GM12872 (cell line): ENCODE results near the gene HRAS.

ENCODE experiments used
- TF ChIP-seq, protein P1 (sequence below): IDR thresholded peaks from 3 replicates; pipeline ENCODE4 v1.5.1; 2011; ENCODE audit warnings: low read depth, mild to moderate bottlenecking, low read length, moderate library complexity; ENCODE audit not compliant: insufficient read depth

The HRAS gene

DNA sequence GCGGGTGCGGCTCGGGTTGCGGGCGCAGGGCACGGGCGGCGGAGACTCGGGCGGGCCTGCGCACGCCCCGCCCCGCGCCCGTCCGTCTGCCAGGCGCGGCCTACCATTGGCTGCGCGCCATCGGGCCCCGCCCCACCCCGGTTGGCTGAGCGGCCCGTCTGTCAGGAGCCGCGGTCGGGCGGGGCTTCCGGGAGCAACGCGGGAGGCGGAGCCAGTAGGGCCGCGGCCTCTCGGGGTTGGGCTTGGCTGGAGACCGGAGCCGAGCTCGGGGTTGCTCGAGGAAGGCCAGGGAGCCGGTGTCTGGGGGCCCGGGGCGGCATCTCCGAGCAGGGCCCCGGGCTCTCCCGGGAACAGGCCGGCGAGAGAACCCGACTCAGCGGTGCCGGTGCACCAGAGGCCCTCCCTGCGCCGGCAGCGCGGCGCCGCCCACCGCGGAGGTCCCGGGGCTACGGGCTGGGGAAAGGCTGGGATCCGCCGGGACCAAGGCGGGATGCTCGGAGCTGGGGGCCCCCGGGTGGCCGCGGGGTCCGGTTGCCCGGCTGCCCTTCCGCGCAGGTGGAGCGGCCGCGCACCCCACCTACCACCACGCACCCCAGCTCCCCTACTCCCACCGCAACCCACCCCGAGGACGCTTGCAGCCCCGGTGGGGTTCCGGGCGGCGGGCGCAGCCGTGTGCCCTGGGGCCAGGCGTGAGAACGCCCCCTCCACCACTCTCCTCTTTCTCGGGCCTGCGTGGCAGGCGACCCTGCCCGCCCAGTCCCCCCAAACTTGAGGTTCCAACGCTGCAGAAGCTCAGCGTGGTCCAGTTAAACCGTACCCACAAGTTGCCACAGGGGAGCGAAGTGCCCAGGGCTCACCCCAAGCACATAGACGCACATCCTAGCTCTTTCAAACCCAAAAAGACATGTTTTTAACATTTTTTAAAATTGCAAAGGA is at the start of gene HRAS:
TSS of gene HRAS (minus strand) at position 58 of the 936 bp plus-strand sequence.
- TF ChIP-seq, protein P1, sequence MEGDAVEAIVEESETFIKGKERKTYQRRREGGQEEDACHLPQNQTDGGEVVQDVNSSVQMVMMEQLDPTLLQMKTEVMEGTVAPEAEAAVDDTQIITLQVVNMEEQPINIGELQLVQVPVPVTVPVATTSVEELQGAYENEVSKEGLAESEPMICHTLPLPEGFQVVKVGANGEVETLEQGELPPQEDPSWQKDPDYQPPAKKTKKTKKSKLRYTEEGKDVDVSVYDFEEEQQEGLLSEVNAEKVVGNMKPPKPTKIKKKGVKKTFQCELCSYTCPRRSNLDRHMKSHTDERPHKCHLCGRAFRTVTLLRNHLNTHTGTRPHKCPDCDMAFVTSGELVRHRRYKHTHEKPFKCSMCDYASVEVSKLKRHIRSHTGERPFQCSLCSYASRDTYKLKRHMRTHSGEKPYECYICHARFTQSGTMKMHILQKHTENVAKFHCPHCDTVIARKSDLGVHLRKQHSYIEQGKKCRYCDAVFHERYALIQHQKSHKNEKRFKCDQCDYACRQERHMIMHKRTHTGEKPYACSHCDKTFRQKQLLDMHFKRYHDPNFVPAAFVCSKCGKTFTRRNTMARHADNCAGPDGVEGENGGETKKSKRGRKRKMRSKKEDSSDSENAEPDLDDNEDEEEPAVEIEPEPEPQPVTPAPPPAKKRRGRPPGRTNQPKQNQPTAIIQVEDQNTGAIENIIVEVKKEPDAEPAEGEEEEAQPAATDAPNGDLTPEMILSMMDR = no peak

DNA sequence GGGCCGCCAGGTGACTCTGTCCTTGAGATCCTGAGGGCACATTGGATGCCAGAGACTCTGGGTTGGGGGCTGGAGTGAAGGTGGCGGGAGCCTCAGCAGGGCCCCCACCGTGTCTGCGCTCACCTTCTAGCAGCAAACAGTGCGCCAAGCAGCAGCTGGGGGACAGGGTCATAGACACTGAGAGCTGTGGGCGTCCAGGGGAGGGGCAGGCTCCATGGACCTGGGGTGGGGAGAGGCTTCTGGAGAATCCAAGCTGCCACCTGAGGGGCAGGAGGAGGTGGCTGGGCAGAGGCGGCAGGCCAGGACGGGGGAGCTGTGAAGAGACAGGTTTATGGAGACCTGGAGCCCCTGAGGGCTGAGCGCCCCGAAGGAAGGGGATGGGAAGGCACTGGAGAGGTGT is 48.9 kb upstream of the HRAS start:
- TF ChIP-seq, protein P1 = no peak

DNA sequence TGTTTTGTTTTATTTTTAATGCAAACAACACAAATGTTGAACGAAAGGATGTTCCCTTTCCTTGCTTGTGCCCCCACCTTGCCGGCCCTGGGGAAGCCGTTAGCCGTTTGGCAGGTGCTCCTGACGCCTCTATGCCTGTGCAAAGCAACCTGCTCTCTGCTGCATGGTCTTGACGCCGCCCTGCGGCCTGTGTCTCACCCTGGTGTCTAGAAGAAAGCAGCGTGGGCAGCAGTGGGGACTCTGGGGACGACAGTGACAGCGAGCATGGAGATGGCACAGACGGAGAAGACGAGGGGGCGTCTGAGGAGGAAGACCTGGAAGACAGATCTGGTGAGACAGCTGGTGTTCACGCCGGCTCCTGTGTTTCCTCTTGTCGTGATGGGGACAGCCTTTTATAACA is 46.4 kb upstream of the HRAS start:
- TF ChIP-seq, protein P1 = no peak

DNA sequence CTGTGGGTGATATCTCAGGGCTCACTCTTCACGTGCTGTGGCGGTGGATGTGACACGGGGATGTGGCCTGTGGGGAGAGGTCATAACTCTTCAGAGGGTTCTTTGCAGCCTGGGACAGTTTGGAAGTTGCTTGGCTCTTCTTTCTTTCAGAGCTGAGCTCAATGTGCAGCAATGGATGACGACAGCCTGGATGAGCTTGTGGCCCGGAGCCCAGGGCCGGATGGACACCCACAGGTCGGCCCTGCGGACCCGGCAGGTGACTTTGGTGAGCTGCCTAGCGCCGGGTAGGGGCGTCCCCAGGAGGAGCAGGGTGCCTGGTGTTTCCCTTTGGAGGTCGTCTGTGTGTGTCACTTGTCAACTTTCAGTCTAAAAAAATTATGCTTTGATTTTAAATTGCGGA is 46.0 kb upstream of the HRAS start:
- TF ChIP-seq, protein P1 = no peak

DNA sequence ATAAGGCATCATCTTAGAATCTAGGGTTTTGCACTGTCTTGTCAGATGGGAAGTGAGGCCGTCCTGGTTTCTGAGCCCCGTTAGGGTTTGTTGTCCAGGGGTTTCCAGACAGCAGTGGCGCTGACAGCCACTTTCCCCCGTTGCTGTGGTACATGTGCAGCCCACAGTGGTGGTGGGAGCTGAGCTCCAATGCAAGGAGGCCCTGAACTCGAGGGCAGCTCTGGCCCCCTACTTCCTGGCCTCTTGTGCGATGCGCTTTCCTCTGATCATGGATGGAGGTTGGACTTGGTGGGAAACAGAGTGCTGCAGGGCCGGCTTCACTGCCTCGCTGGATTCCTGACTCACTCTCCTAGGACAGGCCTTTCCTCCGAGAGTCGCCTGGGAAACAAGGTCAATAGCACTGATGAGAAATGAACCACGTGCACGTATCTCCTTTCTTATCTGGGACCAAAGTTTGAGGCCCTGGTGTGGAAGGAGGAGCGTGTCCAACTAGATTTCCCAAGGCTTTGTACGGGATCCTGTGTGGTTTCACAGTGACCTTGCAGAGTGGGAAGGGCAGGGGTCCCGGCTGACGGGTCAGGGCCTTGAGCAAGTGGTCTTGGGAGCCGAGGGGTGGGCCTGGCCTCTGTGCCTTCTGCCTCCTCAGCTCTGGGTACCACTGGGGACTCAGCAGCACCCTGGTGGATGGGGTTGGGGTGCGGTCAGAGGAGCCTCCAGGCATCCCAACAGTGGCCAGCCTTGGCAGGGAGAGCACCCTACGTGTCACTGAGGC is 44.6 kb upstream of the HRAS start:
- TF ChIP-seq, protein P1 = no peak

DNA sequence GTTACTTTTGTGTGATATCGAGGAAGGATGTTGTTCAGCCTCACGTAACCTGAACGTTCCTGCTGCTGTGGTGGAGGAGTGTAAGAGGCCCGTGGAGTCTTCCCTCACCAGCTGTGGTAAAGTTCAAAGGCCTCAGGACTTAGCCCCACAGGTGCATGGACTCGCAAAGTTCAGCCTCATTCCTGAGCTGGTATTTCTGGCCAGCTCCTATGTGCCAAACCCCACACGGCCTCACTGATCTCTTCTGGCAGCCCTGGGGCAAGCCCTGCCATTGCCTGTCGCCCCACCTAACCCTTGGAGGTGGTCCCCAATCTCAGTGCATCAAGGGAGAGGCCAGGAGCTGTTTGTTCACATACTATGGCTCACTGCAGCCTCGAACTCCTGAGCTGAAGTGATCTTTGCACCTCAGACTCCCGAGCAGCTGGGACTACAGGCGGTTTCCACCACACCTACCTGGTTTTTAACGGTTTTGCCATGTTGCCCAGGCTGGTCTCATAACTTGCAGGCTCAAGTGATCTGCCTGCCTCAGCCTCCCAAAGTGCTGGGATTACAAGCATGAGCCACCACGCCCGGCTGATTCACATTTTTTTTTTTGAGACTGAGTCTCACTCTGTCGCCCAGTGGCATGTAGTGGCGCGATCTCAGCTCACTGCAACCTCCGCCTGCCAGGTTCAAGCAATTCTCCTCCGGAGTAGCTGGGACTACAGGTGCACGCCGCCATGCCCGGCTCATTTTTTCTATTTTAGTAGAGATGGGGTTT is 43.1 kb upstream of the HRAS start:
- TF ChIP-seq, protein P1 = no peak

DNA sequence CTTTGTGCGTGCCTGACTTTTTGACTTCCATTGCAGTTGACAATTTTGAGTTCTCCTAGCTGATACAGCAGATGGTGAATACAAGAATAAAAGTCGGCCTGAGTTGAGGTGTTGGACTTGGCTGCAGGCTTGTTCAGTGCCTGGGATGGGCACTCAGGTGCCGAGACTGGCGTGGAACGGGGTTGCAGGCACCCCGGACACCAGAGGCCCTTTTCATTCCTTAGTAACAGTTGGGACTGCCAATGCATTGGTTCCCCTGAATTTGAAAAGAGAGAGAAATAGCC is 42.2 kb upstream of the HRAS start:
- TF ChIP-seq, protein P1 = no peak
